A549 (cell line): ENCODE results near the gene TBCEL. TPM values are rescaled to one million over a fixed set of nuclear protein-coding genes. Genes with fewer than 3 reads are reported as not detected.

Experiments used
- ATAC-seq, 2 experiments: fragments of 200-7000 bp in 1 of 2; fragments of >200 bp in 1 of 2; cut with Nextera tagmentation in 1 of 2; cut with Tn5 transposase in 1 of 2; 3 replicates each; pipeline versions ENCODE4 v1.8.0 to v1.9.1; 2018 to 2020; ENCODE audit warnings: mild to moderate bottlenecking in 1 of 2, moderate library complexity in 1 of 2
- CTCF ChIA-PET: fragments of 300-600 bp; sonication (Branson Sonifier 250); formaldehyde crosslinking; extraction: SDS; loops from one replicate; lab custom pipeline; 2021; ENCODE audit warnings: antibody characterized with exemption, inconsistent platforms; lab: Yijun Ruan, JAX
- POLR2A ChIA-PET: fragments of 350-600 bp; formaldehyde crosslinking; extraction: SDS; loops from one replicate; lab custom pipeline; 2021; ENCODE audit warnings: antibody characterized with exemption, inconsistent platforms; lab: Yijun Ruan, JAX
- DNase-seq, 2 experiments: peaks; one replicate each; pipeline versions ENCODE4 v3.0.0 to v3.0.0-alpha.2; 2011 to 2016; ENCODE audit warnings: low read depth in 1 of 2, low spot score in 1 of 2
- FAIRE-seq: peaks from 2 replicates; lab custom pipeline; 2011; peaks lifted over from hg19 to GRCh38; lab: Jason Lieb, UNC
- H3K27ac ChIP-seq, 2 experiments: fragments of >200 bp; sonication (Bioruptor Twin); formaldehyde crosslinking; 3 replicates each; pipeline ENCODE4 v1.5.1; 2016 to 2017
- H3K4me1 ChIP-seq: fragments of >200 bp; sonication (Bioruptor Twin); formaldehyde crosslinking; 3 replicates; pipeline ENCODE4 v1.6.1; 2016
- H3K4me2 ChIP-seq: fragments of >200 bp; sonication (Bioruptor Twin); formaldehyde crosslinking; 3 replicates; pipeline ENCODE4 v1.6.1; 2016
- H3K4me3 ChIP-seq: fragments of >200 bp; sonication (Bioruptor Twin); formaldehyde crosslinking; 3 replicates; pipeline ENCODE4 v1.5.1; 2016
- H3K9me3 ChIP-seq: fragments of >200 bp; sonication (Bioruptor Twin); formaldehyde crosslinking; 3 replicates; pipeline ENCODE4 v1.6.1; 2016
- CHD4 ChIP-seq: fragments of 200-600 bp; sonication (generic); IDR thresholded peaks from 2 replicates; pipeline ENCODE4 v1.6.1; 2016; ENCODE audit warnings: antibody characterized with exemption, mild to moderate bottlenecking, borderline replicate concordance
- EHMT2 ChIP-seq: fragments of 200-600 bp; sonication (generic); IDR thresholded peaks from 2 replicates; pipeline ENCODE4 v1.6.1; 2016; ENCODE audit warnings: antibody characterized with exemption, low read depth, mild to moderate bottlenecking, moderate library complexity
- EP300 ChIP-seq, 2 experiments: fragments of >200 bp; sonication (Bioruptor Twin); formaldehyde crosslinking; IDR thresholded peaks; 2 replicates in 1 of 2; 3 replicates in 1 of 2; pipeline ENCODE4 v1.6.1; 2016 to 2017
- FOSB ChIP-seq: fragments of 250-450 bp; sonication (Bioruptor Pico); IDR thresholded peaks from 2 replicates; pipeline ENCODE4 v1.5.0; 2020; ENCODE audit warnings: mild to moderate bottlenecking, moderate library complexity
- GATA3 ChIP-seq: IDR thresholded peaks from 2 replicates; pipeline ENCODE4 v1.6.1; 2012; ENCODE audit warnings: borderline replicate concordance
- HEYL ChIP-seq: fragments of 250-450 bp; sonication (Bioruptor Pico); IDR thresholded peaks from 2 replicates; pipeline ENCODE4 v1.8.0; 2021; ENCODE audit warnings: mild to moderate bottlenecking, moderate library complexity
- HOXB5 ChIP-seq: fragments of 250-450 bp; sonication (Bioruptor Pico); IDR thresholded peaks from 2 replicates; pipeline ENCODE4 v1.5.0; 2020; ENCODE audit warnings: mild to moderate bottlenecking, moderate library complexity
- JUN ChIP-seq, 2 experiments: fragments of >200 bp; sonication (Bioruptor Twin); formaldehyde crosslinking; IDR thresholded peaks; 2 replicates in 1 of 2; 3 replicates in 1 of 2; pipeline ENCODE4 v1.6.1; 2016 to 2017
- JUNB ChIP-seq: fragments of >200 bp; sonication (Bioruptor Twin); formaldehyde crosslinking; IDR thresholded peaks from 2 replicates; pipeline ENCODE4 v1.6.1; 2016
- KDM5A ChIP-seq: fragments of 200-600 bp; sonication (generic); IDR thresholded peaks from 2 replicates; pipeline ENCODE4 v1.6.1; 2016; ENCODE audit warnings: antibody characterized with exemption, mild to moderate bottlenecking
- NPAS2 ChIP-seq: fragments of 250-450 bp; sonication (Bioruptor Pico); IDR thresholded peaks from 2 replicates; pipeline ENCODE4 v1.8.0; 2022; ENCODE audit warnings: mild to moderate bottlenecking, moderate library complexity, borderline replicate concordance
- NR3C1 ChIP-seq: fragments of >200 bp; sonication (Bioruptor Twin); formaldehyde crosslinking; IDR thresholded peaks from 3 replicates; pipeline ENCODE4 v1.6.1; 2017
- RAD21 ChIP-seq, 2 experiments: fragments of >200 bp in 1 of 2; sonication (Bioruptor Twin) in 1 of 2; formaldehyde crosslinking in 1 of 2; IDR thresholded peaks in 1 of 2; conservative IDR thresholded peaks in 1 of 2; 2 replicates in 1 of 2; 3 replicates in 1 of 2; pipeline ENCODE4 v1.6.1; 2012 to 2018; ENCODE audit warnings: inconsistent platforms in 1 of 2
- RCOR1 ChIP-seq: fragments of 150-350 bp; IDR thresholded peaks from 2 replicates; pipeline ENCODE4 v1.6.1; 2014; ENCODE audit warnings: antibody characterized with exemption, low read length, low read depth
- RNF2 ChIP-seq: fragments of 200-600 bp; sonication (generic); IDR thresholded peaks from 2 replicates; pipeline ENCODE4 v1.6.1; 2016; ENCODE audit warnings: low read depth, mild to moderate bottlenecking, antibody characterized with exemption, moderate library complexity, borderline replicate concordance
- SMC3 ChIP-seq: fragments of >200 bp; sonication (Bioruptor Twin); formaldehyde crosslinking; IDR thresholded peaks from 3 replicates; pipeline ENCODE4 v1.6.1; 2018; ENCODE audit warnings: inconsistent platforms
- SREBF2 ChIP-seq: fragments of 450-650 bp; IDR thresholded peaks from 2 replicates; pipeline ENCODE4 v1.6.1; 2014; ENCODE audit warnings: mild to moderate bottlenecking, moderate library complexity
- TFCP2L1 ChIP-seq: fragments of 250-450 bp; sonication (Bioruptor Pico); IDR thresholded peaks from 2 replicates; pipeline ENCODE4 v1.5.0; 2021; ENCODE audit warnings: mild to moderate bottlenecking
- TP53 ChIP-seq: fragments of 250-450 bp; sonication (Bioruptor Pico); IDR thresholded peaks from 2 replicates; pipeline ENCODE4 v1.5.0; 2021; ENCODE audit warnings: mild to moderate bottlenecking, moderate library complexity
- ZFP36 ChIP-seq: fragments of 450-650 bp; IDR thresholded peaks from 2 replicates; pipeline ENCODE4 v1.6.1; 2014; ENCODE audit warnings: borderline replicate concordance; ENCODE audit not compliant: partially characterized antibody
- ZSCAN20 ChIP-seq: fragments of 250-450 bp; sonication (Bioruptor Pico); IDR thresholded peaks from 2 replicates; pipeline ENCODE4 v1.8.0; 2022; ENCODE audit warnings: mild to moderate bottlenecking, moderate library complexity
- WGBS: methylation state at CpG from one replicate; pipeline ENCODE4 v1.1.6; 2017; ENCODE audit errors: missing lambda C conversion rate; 5-methylcytosine and 5-hydroxymethylcytosine counted together
- polyA plus RNA-seq, 4 experiments: library from polyadenylated mRNA; depleted of rRNA in 3 of 4; stranded (reverse); fragments of >200 nt; fragmentation: RNase III in 1 of 4; extraction: RNeasy Plus Mini Kit Qiagen cat#74134 plus additional on column Dnase treatment in 1 of 4; gene quantifications; 2 replicates in 3 of 4; 3 replicates in 1 of 4; pipeline ENCODE4 v1.2.3, GENCODE V29; 2011 to 2017
- TF ChIP-seq, protein P1 (sequence below): fragments of 150-350 bp; IDR thresholded peaks from 2 replicates; pipeline ENCODE4 v1.6.1; 2014; ENCODE audit warnings: low read depth, mild to moderate bottlenecking, low read length
- TF ChIP-seq, protein P2 (sequence below): fragments of 250-450 bp; sonication (Bioruptor Pico); IDR thresholded peaks from 2 replicates; pipeline ENCODE4 v1.5.0; 2020; ENCODE audit warnings: low read depth, mild to moderate bottlenecking, moderate library complexity
- TF ChIP-seq, protein P3 (sequence below): IDR thresholded peaks from 2 replicates; pipeline ENCODE4 v1.6.1; 2012; ENCODE audit warnings: low read depth, borderline replicate concordance
- TF ChIP-seq, protein P4 (sequence below): IDR thresholded peaks from 2 replicates; pipeline ENCODE4 v1.6.1; 2012
- TF ChIP-seq, protein P5 (sequence below): IDR thresholded peaks from 2 replicates; pipeline ENCODE4 v1.6.1; 2012

Gene TBCEL
- polyA plus RNA-seq, 2 of the 4 experiments (the other 2 are of a cell fraction), result 5.9 to 11.9 TPM

DNA sequence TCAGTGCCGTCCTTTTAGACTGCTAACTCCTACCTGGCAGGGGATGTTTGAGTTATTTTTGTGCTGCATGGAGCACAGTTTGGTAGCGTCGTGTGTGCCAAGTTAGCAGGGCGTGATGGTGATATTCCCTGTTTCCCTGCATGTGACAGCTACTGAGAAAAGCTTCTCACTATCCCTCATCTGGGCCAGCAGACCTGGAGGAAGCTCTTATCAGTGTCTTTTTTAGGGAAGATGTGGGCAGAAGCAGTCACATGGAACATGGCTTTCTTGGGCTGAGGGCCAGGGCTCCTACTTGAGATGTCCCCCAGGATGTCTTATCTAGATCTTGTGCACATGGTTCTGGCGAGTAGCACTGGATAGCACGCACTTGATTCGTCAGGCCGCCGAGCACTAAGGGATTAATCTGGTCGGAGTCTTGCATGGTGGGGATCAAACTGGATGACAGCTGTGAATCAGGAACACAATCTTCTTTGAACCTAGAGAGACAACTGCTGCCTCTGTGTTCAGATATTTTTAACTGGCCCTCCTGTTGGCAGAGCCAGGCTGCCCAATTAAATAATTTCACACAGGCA, 110.9 kb downstream of the TBCEL start:
- H3K4me1 ChIP-seq, result no peaks in the 10 kb centered on the region
- no peak overlapping the region for H3K4me2 ChIP-seq
- H3K27ac ChIP-seq, result no peak overlapping the region
- ChIA-PET POLR2A (no interaction called here), CTCF (no interaction called here)
- DNase-seq (no peak), ATAC-seq (no peak), FAIRE-seq (no peak)
- no peak for TF ChIP-seq EP300 (IDR thresholded peaks at IDR 0.05)
- TF ChIP-seq JUNB, result no peak
- no peak for TF ChIP-seq RNF2
- TF ChIP-seq, protein P1, sequence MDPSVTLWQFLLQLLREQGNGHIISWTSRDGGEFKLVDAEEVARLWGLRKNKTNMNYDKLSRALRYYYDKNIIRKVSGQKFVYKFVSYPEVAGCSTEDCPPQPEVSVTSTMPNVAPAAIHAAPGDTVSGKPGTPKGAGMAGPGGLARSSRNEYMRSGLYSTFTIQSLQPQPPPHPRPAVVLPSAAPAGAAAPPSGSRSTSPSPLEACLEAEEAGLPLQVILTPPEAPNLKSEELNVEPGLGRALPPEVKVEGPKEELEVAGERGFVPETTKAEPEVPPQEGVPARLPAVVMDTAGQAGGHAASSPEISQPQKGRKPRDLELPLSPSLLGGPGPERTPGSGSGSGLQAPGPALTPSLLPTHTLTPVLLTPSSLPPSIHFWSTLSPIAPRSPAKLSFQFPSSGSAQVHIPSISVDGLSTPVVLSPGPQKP, result no peak
- TF ChIP-seq JUN (IDR thresholded peaks at IDR 0.05), result no peak
- TF ChIP-seq EHMT2, result no peak
- TF ChIP-seq, protein P2, sequence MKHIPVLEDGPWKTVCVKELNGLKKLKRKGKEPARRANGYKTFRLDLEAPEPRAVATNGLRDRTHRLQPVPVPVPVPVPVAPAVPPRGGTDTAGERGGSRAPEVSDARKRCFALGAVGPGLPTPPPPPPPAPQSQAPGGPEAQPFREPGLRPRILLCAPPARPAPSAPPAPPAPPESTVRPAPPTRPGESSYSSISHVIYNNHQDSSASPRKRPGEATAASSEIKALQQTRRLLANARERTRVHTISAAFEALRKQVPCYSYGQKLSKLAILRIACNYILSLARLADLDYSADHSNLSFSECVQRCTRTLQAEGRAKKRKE (CRISPR knock-in tag), result no peak
- TF ChIP-seq SMC3, result no peak
- no peak for TF ChIP-seq SREBF2
- TF ChIP-seq CHD4, result no peak
- no peak for TF ChIP-seq KDM5A
- TF ChIP-seq NR3C1, result no peak
- TF ChIP-seq, protein P3, sequence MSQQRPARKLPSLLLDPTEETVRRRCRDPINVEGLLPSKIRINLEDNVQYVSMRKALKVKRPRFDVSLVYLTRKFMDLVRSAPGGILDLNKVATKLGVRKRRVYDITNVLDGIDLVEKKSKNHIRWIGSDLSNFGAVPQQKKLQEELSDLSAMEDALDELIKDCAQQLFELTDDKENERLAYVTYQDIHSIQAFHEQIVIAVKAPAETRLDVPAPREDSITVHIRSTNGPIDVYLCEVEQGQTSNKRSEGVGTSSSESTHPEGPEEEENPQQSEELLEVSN, result no peak
- TF ChIP-seq ZSCAN20 (CRISPR knock-in tag), result no peak
- TF ChIP-seq HEYL, result no peak
- no peak for TF ChIP-seq RAD21 (conservative IDR thresholded peaks at IDR 0.05 in 1 of 2, IDR thresholded peaks at IDR 0.05 in 1 of 2)
- TF ChIP-seq TP53 (CRISPR knock-in tag), result no peak
- no peak for TF ChIP-seq FOSB (CRISPR knock-in tag)
- TF ChIP-seq HOXB5 (CRISPR knock-in tag), result no peak
- H3K4me3 ChIP-seq, result no peak overlapping the region
- no peaks in the 10 kb centered on the region for H3K9me3 ChIP-seq
- WGBS, result 66% methylated on average over 10 of the region's 10 CpGs

DNA sequence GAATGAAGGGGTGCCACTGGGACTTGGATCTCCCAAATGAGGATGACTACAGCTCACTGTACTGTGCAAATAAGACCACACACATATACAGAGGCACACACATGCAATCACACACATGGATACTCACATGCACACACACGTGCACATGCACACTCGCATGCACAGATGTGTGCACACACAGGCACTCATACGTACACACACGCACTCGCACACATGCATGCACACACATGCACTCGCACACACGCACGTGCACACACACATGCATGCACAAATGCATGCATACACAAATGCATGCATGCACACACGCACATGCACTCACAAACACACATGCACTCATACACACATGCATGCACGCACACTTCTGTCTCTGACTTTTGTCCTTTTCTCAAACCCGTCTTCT, 113.1 kb downstream of the TBCEL start:
- CTCF ChIA-PET, result no interaction called here

More for the DNA sequence above, 113.1 kb downstream of the TBCEL start:
- Histone ChIP-seq H3K27ac (no peak overlapping the region), H3K4me1 (no peaks in the 10 kb centered on the region), H3K9me3 (no peaks in the 10 kb centered on the region), H3K4me3 (no peak overlapping the region), H3K4me2 (no peak overlapping the region)
- POLR2A ChIA-PET, result no interaction called here
- TF ChIP-seq ZFP36 (no peak), EHMT2 (no peak), ZSCAN20 (CRISPR knock-in tag) (no peak), TP53 (CRISPR knock-in tag) (no peak), RCOR1 (no peak), TFCP2L1 (CRISPR knock-in tag) (no peak), GATA3 (no peak), NPAS2 (CRISPR knock-in tag) (no peak), SREBF2 (no peak), KDM5A (no peak), CHD4 (no peak)
- TF ChIP-seq, protein P4, sequence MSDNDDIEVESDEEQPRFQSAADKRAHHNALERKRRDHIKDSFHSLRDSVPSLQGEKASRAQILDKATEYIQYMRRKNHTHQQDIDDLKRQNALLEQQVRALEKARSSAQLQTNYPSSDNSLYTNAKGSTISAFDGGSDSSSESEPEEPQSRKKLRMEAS, result no peak
- TF ChIP-seq, protein P5, sequence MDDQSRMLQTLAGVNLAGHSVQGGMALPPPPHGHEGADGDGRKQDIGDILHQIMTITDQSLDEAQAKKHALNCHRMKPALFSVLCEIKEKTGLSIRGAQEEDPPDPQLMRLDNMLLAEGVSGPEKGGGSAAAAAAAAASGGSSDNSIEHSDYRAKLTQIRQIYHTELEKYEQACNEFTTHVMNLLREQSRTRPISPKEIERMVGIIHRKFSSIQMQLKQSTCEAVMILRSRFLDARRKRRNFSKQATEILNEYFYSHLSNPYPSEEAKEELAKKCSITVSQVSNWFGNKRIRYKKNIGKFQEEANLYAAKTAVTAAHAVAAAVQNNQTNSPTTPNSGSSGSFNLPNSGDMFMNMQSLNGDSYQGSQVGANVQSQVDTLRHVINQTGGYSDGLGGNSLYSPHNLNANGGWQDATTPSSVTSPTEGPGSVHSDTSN, result no peak
- 54% methylated on average over 11 of the region's 11 CpGs for WGBS
- FAIRE-seq, result no peak
- ATAC-seq, result no peak
- no peak for DNase-seq
